Stomach smooth muscle (tissue), 2 donors: ENCODE measurements around the gene B3GNT2.

ENCODE experiments used
- H3K27ac ChIP-seq: one replicate; pipeline ENCODE4 v1.7.0; 2013; ENCODE audit warnings: mild to moderate bottlenecking, low read length, inconsistent platforms
- H3K27me3 ChIP-seq, 2 donors: one replicate each; pipeline ENCODE4 v1.7.0; 2013; ENCODE audit warnings: low read length in 2 of 2; ENCODE audit not compliant: insufficient read depth in 2 of 2, control insufficient read depth in 1 of 2
- H3K36me3 ChIP-seq, 2 donors: one replicate each; pipeline ENCODE4 v1.7.0; 2013; ENCODE audit warnings: low read length in 2 of 2; ENCODE audit not compliant: control insufficient read depth in 2 of 2, insufficient read depth in 2 of 2
- H3K4me1 ChIP-seq: one replicate; pipeline ENCODE4 v1.7.0; 2013; ENCODE audit warnings: low read length; ENCODE audit not compliant: control insufficient read depth, insufficient read depth
- H3K4me3 ChIP-seq, 2 donors: one replicate each; pipeline ENCODE4 v1.7.0; 2013; ENCODE audit warnings: low read length in 2 of 2
- H3K9ac ChIP-seq, 2 donors: one replicate each; pipeline ENCODE4 v1.7.0; 2013; ENCODE audit warnings: low read length in 2 of 2, mild to moderate bottlenecking in 1 of 2
- H3K9me3 ChIP-seq, 2 donors: one replicate each; pipeline ENCODE4 v1.7.0; 2013; ENCODE audit warnings: low read length in 2 of 2; ENCODE audit not compliant: control insufficient read depth in 2 of 2
- donor health status: healthy.
- donor health status: Pancreatic carcinoma.

The B3GNT2 gene

DNA sequence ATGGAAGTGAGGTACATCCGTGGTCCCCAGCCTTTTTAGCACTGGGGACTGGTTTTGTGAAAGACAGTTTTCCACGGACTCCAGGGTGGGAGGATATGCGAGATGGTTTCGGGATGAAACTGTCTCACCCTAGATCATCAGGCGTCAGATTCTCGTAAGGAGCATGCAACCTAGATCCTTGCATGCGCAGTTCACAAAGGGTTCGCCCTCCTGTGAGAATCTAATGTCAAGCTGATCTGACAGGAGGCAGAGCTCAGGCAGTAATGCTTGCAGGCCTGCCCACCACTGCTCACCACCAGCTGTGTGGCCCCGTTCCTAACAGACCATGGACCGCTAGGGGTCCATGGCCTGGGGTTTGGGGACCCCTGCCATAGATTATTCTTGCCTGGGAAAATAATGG lies 11.6 kb downstream of the B3GNT2 start:
- H3K36me3 ChIP-seq, result no peaks in the 10 kb centered on the region
- H3K4me3 ChIP-seq, result no peak overlapping the region
- peaks cover 0 to 5% of the 10 kb centered on the region in 2 donors for H3K9me3 ChIP-seq
- H3K27me3 ChIP-seq, result no peaks in the 10 kb centered on the region
- no peak overlapping the region for H3K9ac ChIP-seq
- H3K4me1 ChIP-seq, result peaks cover 12% of the 10 kb centered on the region
- no peak overlapping the region for H3K27ac ChIP-seq

DNA sequence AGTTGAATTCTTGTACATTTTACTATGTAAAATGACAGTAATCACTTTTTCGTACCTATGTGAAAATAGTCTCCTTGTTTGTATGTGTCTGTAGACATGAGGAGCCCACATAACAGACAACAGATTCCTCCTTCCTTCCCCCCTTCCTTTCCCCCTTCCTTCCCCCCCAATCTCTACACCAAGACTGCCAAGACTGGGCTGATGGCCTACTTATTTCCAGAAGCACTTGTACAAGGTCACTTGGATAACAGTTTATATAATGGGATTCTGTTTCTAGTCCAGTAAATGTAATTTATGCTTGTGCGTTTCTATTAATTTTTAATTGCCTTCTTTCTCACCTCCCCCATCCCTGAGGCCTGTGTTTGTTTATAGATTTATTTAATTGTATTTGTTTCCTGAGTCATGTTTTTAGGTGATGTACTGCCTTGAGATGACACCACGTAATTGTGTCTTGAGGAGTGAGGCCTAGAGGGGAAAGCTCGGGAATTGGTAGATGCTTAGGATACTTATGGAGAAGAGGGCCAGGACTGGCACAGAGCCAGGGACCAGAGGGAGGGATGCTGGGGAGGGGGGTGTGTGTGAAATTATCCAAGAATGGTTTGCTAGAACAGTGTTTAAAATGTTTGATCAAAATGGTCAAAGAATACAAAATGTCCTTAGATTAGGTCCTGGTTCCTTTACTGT lies 12.3 kb downstream of the B3GNT2 start:
- Histone ChIP-seq H3K4me1 (peaks cover 9% of the 10 kb centered on the region), H3K9ac (no peak overlapping the region), H3K27ac (no peak overlapping the region), H3K36me3 (no peaks in the 10 kb centered on the region), H3K27me3 (no peaks in the 10 kb centered on the region), H3K4me3 (no peak overlapping the region), H3K9me3 (peaks cover 0 to 5% of the 10 kb centered on the region in 2 donors)

- Histone ChIP-seq H3K27ac (no peak overlapping the region), H3K4me1 (peaks cover 8% of the 10 kb centered on the region), H3K9me3 (peaks cover 0 to 5% of the 10 kb centered on the region in 2 donors), H3K9ac (no peak overlapping the region), H3K36me3 (no peaks in the 10 kb centered on the region), H3K4me3 (no peak overlapping the region), H3K27me3 (no peaks in the 10 kb centered on the region)
Observed at GRCh38 chr2:62208758-62209114, 12.8 kb downstream of the B3GNT2 start.

DNA sequence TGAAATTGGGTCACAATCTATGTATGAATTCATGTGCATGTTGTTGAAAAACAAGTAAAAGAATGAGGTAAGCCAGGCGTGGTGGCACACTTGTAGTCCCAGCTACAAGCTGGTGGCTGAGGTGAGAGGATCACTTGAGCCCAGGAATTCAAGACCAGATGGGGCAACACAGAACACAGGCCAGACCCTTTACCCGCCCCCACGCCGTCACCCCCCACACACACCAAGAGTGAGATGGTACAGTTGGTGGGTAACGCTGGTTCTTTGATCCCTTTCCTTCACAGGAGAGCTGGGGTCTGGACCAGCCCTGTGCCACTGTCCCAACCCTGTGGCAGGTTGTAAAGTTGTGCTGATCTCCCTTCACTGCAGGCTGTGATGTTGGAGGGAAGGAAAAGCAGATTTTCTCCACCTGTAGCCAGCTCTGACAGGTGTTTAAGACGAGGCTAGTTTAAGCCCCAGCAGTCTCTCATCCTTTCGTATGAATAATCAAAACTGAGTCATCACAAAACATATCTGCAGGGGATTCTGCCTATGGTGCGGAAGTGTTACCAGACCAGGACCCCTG lies 13.6 kb downstream of the B3GNT2 start:
- Histone ChIP-seq H3K27ac (no peak overlapping the region), H3K9ac (no peak overlapping the region), H3K27me3 (no peaks in the 10 kb centered on the region), H3K4me3 (no peak overlapping the region), H3K36me3 (no peaks in the 10 kb centered on the region), H3K4me1 (peaks cover 8% of the 10 kb centered on the region), H3K9me3 (peaks cover 0 to 5% of the 10 kb centered on the region in 2 donors)

- H3K27ac ChIP-seq, result no peak overlapping the region
- H3K9me3 ChIP-seq, result peaks cover 0 to 5% of the 10 kb centered on the region in 2 donors
- no peaks in the 10 kb centered on the region for H3K27me3 ChIP-seq
- H3K4me1 ChIP-seq, result peaks cover 14% of the 10 kb centered on the region
- no peak overlapping the region for H3K4me3 ChIP-seq
- H3K36me3 ChIP-seq, result no peaks in the 10 kb centered on the region
- no peak overlapping the region for H3K9ac ChIP-seq
Observed at GRCh38 chr2:62215306-62216064, 19.6 kb downstream of the B3GNT2 start.

GRCh38 chr2:62216113-62216512 lies 20.2 kb downstream of the B3GNT2 start:
- H3K36me3 ChIP-seq, result no peaks in the 10 kb centered on the region
- no peak overlapping the region for H3K4me3 ChIP-seq
- H3K27ac ChIP-seq, result no peak overlapping the region
- H3K9ac ChIP-seq, result no peak overlapping the region
- H3K27me3 ChIP-seq, result no peaks in the 10 kb centered on the region
- H3K9me3 ChIP-seq, result peaks cover 0 to 5% of the 10 kb centered on the region in 2 donors
- peaks cover 14% of the 10 kb centered on the region for H3K4me1 ChIP-seq

DNA sequence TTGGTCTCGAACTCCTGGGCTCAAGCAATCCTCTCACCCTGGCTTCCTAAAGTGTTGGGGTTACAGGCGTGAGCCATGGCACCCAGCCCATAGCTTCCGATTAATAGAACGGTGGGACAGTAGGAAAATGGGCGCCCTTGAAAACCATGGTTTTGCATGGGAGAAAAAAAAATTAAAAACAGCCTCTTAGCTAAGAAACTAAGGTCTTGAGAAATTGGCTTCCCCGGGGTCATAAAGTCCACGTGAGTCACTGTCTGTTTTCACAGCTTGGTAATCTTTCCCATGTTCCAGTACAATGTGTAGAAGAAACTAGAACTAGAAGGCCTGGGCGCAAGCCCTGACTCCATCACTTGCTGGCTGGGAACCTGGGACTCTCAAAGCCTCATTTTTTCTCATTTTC lies 20.7 kb downstream of the B3GNT2 start:
- Histone ChIP-seq H3K36me3 (no peaks in the 10 kb centered on the region), H3K27me3 (no peaks in the 10 kb centered on the region), H3K4me3 (no peak overlapping the region), H3K4me1 (peaks cover 14% of the 10 kb centered on the region), H3K27ac (no peak overlapping the region), H3K9me3 (peaks cover 0 to 5% of the 10 kb centered on the region in 2 donors), H3K9ac (no peak overlapping the region)

GRCh38 chr2:62217421-62217820 lies 21.5 kb downstream of the B3GNT2 start:
- no peak overlapping the region for H3K9ac ChIP-seq
- no peaks in the 10 kb centered on the region for H3K27me3 ChIP-seq
- peaks cover 14% of the 10 kb centered on the region for H3K4me1 ChIP-seq
- peaks cover 0 to under 1% of the 10 kb centered on the region in 2 donors for H3K36me3 ChIP-seq
- H3K4me3 ChIP-seq, result no peak overlapping the region
- H3K27ac ChIP-seq, result no peak overlapping the region
- no peaks in the 10 kb centered on the region for H3K9me3 ChIP-seq

DNA sequence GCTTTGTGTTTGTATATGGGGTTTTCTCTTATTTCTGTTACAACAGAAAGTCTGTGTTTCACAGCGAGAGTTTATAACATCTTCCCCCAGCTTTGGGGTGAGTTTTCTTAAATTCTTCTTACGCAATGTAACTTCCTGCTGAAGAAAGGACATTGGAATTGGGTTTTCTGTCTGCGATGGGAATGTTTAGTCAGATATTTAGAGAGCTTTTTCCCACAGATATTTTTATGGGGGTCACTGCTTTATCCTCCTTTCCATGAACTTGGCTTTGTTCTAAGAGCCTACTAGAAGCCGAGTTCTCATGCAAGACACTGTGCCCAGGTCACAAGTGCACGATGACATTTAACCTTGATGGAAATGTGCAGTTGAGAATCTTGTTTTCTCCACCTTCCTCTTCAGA lies 22.1 kb downstream of the B3GNT2 start:
- H3K27ac ChIP-seq, result no peak overlapping the region
- no peak overlapping the region for H3K9ac ChIP-seq
- peaks cover 14% of the 10 kb centered on the region for H3K4me1 ChIP-seq
- H3K27me3 ChIP-seq, result no peaks in the 10 kb centered on the region
- H3K4me3 ChIP-seq, result no peak overlapping the region
- H3K36me3 ChIP-seq, result peaks cover 4 to 6% of the 10 kb centered on the region in 2 donors
- H3K9me3 ChIP-seq, result no peaks in the 10 kb centered on the region

DNA sequence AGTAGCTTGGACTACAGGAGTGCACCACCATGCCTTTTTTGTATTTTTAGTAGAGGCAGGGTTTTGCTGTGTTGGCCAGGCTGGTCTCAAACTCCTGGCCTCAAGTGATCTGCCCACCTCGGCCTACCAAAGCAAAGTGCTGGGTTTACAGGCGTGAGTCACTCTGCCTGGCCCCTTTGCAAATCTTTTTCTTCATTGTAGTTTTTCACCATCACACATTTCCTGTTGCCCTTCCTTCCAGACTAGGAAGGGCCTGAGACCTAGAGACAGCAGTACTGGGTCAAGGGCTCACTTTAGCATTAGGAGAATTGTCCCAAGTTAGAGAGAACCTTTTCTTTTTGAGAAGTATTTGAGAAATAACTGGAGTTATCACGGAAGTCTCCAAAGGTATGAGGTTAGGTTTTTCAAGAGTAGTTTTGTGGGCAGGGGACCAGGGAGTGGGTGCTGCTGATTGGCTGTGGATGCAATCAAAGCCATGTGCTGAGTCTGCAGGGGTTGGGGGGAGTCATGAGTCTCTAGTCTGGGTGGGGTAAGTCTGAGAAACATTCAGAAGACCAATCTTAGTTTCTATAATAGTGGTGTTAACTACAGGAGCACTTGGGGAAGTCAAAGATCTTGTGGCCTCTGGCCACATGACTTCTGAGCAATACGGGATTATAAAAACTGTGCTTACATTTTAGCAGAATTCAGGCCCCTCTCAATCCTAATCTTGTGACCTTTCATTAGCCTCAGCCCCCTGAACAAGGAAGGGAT lies 23.7 kb downstream of the B3GNT2 start:
- H3K36me3 ChIP-seq, result peaks cover 8 to 10% of the 10 kb centered on the region in 2 donors
- peaks cover 14% of the 10 kb centered on the region for H3K4me1 ChIP-seq
- H3K27me3 ChIP-seq, result no peaks in the 10 kb centered on the region
- H3K9ac ChIP-seq, result no peak overlapping the region
- H3K27ac ChIP-seq, result no peak overlapping the region
- H3K4me3 ChIP-seq, result no peak overlapping the region
- H3K9me3 ChIP-seq, result no peaks in the 10 kb centered on the region
